GM12873 (cell line): ENCODE data around the gene TENT5C.

ENCODE experiments used
- TF ChIP-seq, protein P1 (sequence below): IDR thresholded peaks from 2 replicates; pipeline ENCODE4 v1.5.1; 2012; ENCODE audit warnings: low read depth, mild to moderate bottlenecking, moderate library complexity, low read length, control low read depth; ENCODE audit not compliant: insufficient read depth; ENCODE audit errors: missing control alignments

Gene TENT5C

DNA sequence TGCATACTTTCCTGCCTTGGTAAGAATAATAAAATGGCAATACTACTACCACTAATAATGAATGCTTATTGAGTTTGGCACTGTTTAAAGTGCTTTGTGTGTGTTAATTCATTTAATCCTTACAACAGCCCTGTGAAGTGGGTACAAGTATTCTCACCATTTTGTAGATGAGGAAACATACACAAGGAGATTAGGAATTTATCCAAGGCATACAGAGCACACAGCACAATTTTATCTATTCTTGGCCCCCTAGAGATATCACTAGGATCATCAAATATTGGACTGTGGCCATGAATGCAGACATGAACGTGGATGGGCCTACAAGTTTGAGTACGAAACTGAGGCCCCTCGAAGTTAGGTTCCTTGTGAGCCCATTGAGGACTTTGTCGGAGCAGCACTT is 39.5 kb downstream of the TENT5C start:
- TF ChIP-seq, protein P1, sequence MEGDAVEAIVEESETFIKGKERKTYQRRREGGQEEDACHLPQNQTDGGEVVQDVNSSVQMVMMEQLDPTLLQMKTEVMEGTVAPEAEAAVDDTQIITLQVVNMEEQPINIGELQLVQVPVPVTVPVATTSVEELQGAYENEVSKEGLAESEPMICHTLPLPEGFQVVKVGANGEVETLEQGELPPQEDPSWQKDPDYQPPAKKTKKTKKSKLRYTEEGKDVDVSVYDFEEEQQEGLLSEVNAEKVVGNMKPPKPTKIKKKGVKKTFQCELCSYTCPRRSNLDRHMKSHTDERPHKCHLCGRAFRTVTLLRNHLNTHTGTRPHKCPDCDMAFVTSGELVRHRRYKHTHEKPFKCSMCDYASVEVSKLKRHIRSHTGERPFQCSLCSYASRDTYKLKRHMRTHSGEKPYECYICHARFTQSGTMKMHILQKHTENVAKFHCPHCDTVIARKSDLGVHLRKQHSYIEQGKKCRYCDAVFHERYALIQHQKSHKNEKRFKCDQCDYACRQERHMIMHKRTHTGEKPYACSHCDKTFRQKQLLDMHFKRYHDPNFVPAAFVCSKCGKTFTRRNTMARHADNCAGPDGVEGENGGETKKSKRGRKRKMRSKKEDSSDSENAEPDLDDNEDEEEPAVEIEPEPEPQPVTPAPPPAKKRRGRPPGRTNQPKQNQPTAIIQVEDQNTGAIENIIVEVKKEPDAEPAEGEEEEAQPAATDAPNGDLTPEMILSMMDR: no peak

DNA sequence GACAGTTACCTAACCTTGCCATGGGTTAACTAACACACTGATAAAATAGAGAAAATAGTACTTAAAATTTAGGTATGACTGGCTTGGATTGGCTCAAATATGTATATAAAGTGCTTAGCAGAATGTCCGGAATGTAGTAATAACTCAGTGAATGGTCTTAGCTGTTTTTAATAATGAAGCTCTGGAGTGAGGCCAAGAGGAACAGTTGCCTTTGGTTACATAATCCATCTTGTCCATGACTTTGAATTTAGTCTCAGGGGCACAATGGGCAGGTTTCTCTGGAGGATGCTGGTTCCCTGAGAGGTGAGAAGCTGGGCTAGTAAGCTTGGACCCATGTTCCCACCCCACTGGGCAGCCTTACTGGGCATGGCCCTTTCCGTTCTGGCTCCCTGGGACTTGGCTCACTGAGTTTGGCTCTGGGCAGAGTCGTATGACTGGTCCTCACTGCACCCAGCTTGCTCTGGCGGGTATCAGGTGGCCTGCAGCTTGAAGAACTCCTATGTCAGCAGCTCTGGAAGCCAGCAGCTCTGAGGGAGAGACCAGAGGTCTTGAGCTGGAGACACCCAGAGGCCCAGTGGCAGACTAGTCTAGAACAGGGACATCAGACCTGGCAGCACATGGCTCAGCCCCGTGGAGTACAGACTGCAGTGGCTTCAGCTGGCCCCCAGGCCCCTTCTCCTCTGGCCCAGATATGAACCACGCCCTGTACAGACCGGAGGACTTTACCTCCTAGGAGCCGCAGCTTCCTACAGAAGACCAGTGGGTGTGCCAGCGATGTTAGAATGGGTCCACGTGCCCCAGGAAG is 40.4 kb downstream of the TENT5C start:
- TF ChIP-seq, protein P1: no peak

DNA sequence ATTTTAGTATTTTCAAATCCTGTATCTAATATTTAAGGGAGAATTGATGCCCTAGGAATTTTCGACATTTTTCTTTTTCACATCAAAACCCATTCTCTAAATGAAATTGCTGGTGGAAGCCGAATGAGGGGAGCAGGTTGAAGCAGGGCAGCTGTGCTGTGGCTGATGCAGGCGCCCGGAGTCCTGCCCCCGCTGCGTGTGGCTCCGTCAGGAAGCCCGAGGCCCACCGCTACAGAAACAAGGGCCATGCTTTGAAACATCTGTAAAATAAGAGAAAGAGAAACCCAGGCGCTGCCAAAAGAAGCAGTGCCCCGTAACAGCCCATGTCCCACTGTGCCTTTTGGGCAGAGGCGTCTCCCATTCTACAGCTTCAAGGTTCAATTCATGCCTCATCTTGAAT is 41.1 kb downstream of the TENT5C start:
- TF ChIP-seq, protein P1: no peak

DNA sequence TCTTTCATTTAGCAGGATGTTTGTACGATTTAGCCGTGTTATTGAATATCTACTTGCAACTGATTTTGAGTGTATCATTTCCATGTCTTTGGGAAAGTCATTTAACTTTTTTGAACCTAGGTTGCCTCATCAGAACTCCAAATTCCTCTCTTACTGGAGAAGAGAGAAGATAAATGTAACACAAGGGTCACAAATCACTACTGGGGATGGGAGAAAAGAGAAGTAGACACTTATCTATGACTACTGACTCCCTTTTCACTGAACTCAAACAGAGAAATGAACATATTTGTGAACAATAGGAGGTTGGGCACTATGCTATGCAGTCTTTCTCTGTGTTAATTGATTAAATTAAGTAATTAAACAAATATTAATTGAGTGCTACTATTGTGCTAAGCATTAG is 42.2 kb downstream of the TENT5C start:
- TF ChIP-seq, protein P1: no peak

DNA sequence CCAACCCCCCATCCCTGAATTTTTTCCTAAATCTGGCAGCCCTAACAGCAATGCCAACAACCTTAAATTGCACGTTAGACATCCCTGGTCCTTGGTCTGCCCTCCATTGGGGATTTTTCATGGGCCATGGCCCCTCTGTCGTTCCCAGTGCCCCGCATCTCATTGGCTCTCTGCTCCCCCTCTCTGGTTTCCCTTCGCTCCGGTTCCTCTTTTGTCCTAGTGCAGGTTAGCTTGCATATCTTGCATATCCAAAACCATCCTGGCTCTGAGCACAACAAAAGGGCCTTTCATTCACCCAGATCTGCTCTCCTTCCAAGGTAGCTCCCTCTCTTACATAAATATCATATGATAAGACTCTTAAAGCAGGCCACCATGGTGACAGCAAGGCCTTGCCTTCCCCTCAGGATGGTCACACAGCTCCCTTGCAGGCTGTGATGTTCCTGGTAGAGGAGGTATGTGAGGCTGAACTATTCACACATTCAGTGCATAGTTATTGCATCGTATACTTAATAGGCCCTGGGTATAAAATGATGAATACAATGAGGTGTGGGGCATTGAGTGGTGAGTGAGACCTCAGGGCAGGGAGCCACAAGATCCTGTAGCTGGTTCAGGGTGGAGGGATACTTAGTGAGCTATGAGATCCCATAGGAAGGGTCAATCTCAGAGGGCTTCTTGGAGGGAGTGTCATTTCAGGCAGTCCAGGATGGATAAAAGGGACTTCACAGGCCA is 45.2 kb downstream of the TENT5C start:
- TF ChIP-seq, protein P1: no peak

DNA sequence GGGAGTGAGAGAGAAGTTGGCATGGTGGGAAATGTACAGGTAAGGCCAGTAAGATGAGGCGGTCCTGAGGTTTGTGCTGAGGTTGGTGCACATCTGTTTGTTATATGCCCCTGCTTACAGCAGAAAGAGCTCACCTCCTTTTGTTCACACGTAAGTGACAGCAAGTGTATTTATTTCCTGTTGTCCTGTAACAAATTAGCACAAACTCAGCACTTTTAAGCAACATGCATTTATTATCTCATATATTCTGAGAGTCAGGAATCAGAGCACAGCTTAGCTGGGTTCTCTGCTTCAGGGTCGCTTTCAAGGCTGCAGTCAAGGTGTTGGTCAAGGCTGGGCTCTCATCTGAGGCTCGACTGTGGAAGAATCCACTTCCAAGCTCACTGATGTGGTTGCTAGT is 45.8 kb downstream of the TENT5C start:
- TF ChIP-seq, protein P1: no peak

GRCh38 chr1:117652421-117652820 is 46.6 kb downstream of the TENT5C start:
- TF ChIP-seq, protein P1: no peak
